GM21423 (cell line): ENCODE results near the gene ROBO2.
"Not testable (repeated sequence)": the region's sequence is repeated elsewhere in the genome, so short reads cannot be mapped to it uniquely, and the experiment has no call there.

ENCODE experiments used
- ATAC-seq: cut with Tn5 transposase; IDR thresholded peaks from one replicate; pipeline ENCODE4 v1.9.1; 2021; ENCODE audit warnings: mild to moderate bottlenecking, moderate library complexity; ENCODE audit not compliant: unreplicated experiment

Gene ROBO2

DNA sequence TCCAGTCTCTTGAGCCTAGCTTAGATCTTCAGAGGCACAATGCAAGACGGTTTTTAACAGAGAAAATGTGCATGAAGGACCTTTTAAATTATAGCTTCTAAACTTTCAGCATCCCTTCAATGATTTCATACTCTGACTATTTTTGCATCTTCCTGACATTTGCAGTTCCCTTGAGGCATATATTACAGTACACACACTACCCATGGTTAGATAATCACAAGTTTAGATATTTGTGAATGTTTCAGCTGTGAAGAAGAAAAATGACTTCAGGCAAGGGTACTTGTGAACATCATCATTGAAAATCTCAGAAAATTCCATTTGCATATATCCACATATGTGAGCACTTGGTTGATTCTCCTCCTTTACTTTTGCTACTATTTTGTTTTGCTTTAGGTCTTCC is 341.5 kb downstream of the ROBO2 start:
- no peak for ATAC-seq

DNA sequence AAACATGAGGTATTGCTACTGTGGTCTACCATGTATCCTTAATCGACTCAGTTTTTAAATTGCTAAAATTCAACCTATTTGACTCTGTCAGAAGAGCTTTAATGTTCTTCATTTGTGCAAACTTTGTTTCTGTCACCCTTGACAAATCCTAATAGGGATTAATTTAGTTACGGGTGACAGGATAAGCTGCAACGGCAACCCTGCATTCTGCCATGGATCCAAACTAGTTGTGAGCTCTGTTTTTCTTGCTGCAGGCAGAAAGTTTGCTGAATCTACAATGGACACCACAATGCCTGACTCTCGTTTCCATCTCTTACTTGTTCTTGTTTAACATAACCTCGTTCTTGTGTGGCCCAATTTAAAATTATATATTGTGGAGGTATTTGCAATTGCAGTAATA is 352.3 kb downstream of the ROBO2 start:
- no peak for ATAC-seq

DNA sequence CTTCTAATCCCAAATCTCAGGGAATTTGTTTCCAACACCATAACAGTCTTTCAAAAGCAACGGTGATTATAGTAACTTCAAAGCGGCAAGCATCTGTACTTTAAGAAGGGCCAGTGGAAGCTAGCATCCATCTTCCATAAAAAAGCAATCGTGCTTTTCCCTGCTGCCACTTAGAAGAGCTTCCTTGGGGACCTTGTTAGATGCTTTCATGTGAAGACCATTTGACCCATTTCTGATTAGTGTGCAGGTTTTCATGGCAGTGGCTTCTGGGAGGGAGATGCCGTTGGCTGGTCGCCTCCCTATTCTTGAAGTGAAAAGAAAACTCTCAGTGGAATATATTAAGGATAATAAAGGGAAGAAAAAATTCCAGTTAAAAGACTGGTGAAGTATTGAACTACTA is 354.1 kb downstream of the ROBO2 start:
- no peak for ATAC-seq

DNA sequence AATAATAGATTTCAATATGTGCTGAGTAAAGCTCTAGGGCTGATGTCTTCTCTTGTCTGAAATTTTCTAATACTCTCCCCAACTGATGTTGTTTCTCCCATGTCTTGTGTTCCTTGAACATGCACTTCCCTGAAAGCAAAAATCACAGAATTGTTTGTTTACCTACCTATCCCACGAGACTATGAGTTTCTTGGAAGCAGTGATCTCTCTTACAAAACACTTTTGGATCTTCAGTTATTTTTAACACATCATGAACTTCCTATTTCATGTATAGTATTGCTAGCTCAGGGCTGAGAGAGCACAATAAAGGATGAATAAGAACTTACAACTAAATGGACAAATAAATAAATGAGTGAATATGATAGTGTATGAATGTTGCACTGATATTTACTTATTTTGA is 365.0 kb downstream of the ROBO2 start:
- no peak for ATAC-seq

DNA sequence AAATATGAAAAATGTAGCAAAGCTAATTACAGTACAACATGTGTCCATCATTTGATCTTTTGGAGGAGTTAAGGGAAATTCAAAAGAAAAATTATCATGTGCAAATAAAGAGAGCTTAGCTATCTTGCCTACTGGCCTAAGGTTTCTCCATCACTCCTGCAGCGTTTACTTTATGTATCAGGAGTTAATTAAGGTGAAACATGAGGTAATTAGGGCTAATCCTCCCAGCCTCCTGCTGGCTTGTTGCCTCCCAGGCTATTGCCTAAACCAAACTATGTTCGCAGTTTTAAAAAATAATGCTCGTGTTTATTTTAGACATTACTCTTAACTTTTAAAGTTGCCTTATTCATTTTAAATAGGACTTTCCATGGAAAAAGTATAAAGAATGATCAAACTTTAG is 367.5 kb downstream of the ROBO2 start:
- ATAC-seq = no peak

DNA sequence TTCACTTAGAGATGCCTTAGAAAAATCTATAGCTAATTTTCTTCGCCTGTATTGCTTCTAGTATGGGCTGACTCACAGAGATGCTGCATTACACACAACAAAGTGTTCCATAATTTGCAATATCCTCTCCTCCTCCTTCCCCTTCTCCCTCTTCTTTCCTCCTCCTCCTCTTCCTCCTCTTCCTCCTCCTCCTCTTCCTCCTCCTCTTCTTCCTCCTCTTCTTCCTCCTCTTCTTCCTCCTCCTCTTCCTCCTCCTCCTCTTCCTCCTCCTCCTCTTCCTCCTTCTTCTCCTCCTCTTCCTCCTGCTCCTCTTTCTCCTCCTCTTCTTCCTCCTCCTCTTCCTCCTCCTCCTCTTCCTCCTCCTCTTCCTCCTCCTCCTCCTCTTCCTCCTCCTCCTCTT is 370.4 kb downstream of the ROBO2 start:
- not testable (repeated sequence) for ATAC-seq

DNA sequence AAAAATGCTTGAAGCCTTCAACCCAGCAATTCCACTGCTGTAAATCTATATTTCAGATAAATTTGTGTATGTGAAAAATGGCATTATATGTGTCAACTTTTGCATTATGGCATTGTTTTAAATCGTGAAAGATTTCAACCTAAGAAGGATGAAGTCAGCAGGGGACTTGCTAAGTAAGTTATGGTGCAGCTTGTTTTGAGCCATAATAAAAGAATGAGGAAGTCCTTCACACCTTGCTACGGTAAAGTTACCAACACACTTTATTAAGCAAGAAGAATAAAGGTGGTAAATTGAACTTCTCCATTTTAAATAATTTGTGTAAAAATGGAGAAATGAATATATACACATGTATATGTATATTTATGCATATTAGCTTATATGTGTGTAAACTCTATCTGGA is 371.4 kb downstream of the ROBO2 start:
- no peak for ATAC-seq

DNA sequence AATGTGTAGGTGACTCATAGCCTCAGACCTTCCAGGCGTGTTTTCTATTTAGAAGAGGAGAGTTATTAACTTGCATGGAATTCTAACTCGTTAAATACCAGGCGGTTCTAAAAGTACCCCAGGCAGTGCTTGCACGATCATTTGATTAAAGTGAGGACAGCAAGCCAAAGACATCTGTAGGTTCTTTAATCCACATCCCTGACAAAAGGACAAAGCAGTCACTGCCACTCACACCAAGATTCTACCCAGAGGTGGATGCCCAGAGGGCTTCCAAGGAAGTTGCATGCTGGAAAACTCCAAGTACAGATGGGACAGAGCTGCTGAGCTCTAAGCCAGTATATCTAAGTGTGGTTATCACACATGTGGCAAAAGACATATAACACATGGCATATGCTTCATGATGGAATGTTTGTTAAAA is 372.1 kb downstream of the ROBO2 start:
- no peak for ATAC-seq

DNA sequence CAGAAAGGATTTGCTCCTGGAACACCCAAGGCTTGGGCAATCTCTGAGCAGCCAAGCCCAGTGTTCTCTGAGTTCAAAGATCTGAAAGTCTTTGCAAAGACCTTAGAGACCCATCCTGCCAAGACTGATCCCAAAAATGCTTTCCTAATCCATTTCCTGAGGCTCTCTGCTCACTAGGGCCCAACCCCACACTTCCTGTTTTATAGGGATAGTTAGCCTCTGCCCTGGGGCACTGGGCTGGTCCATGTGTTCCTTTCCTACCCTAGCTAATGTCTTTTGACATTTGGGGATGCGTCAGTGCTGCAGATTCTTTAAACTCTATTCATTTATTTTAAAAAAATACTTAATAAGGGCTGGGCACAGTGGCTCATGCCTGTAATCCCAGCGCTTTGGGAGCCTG is 372.7 kb downstream of the ROBO2 start:
- ATAC-seq = no peak

DNA sequence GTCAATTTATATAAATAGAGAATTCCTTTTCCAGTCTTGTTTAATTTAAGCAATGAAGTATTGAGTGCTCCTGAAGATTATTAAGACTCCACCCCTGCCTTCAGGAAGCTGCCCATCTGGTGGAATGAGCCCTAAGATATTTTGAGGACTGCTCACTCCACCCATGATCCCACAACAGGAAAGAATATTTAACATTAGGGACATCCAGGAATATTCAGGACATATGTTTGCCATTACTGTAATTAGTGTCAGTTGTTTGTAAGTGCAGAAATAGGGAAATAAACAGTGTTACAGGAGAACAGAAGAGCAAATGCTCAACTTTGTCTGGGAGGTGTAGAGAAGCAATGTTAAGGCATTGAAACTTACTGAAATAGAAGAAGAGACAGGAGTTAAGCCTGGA is 375.0 kb downstream of the ROBO2 start:
- ATAC-seq = no peak

DNA sequence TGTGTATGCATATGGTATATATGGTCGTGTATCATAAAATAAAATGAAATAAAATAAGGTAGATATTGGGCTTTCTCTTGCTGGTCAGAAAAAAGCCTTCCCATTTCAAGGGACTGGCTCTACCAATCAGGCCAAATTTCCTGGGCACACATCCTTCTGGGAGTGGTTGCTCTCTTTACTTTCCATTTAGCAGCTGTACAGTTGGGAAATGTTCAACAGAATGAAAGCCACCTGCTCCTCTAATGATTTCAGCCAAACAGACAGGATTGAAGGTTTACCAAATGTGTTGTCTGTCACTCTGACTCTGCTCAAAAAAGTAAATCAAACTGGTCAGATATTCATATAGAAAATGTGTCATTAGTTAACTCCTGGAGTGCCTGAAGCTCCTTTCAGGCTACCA is 380.4 kb downstream of the ROBO2 start:
- no peak for ATAC-seq

DNA sequence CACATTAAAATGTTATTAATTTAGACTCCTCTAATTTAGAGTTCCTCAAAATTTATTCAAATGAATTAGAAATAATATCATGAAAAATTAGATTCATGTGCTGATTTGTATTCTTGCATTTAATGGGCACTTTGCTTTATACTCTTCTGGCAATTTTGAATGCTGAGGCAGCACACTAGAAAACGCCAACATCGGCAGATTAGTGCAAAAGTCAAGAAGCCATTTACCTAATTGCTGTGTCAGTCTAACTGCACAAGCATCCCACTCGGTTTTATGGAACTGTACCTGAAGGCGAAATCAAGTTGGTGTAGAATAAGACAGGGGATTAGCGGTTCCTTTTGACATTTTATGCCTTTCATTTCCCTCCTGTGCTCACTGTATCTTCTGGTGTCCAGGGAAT is 382.0 kb downstream of the ROBO2 start:
- no peak for ATAC-seq

DNA sequence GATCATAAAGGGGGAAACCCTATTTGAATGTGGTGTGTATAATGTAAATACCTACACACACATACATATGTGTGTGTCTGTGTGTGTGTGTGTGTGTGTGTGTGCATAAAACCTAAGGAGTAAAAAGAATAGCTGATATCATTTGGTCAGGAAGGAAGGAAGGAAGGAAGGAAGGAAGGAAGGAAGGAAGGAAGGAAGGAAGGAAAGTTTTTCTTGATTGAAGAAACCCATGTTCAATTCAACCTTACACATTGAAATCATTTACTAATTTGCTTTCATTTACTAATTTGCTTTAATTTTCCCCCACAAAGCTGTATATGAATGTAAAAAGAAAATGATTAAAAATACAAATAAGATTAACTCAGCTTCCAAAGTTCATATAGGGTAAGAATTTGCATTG is 386.6 kb downstream of the ROBO2 start:
- no peak for ATAC-seq

DNA sequence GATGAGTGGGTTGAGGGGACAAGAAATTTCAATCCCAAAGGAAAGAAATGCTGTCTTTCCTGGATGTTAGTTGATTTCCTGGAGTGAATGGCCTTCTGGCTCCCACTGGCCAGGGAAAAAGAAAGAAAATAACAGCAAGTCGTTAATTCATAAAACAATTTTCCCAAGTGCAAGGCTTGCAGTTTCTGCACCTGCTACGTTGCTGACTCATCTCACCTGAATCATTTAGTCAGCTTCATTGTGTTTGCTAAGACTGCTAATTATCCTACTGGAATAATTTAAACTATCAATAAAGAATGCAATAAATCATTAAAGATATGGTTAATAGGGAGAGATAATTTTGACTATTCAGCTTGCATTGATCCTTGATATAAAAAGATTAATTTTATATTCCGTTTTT is 387.6 kb downstream of the ROBO2 start:
- no peak for ATAC-seq

DNA sequence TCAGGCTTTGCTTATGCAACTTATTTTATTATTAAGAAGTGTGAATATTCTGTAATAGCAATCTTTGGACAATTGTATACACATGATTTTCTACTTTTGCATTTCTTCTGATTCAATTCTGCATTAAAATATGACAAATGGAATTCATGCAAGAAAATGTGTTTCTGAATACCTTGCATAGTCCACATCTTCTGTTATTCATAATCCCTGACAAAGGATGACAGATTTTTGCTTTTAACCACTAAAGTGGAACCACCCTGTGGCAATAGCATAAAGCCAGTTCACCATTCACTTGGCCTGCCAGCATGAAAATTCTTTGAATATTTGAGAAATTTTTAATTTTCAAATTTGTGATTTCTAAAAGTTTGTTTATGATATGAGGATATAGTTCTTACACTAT is 397.0 kb downstream of the ROBO2 start:
- ATAC-seq = no peak

DNA sequence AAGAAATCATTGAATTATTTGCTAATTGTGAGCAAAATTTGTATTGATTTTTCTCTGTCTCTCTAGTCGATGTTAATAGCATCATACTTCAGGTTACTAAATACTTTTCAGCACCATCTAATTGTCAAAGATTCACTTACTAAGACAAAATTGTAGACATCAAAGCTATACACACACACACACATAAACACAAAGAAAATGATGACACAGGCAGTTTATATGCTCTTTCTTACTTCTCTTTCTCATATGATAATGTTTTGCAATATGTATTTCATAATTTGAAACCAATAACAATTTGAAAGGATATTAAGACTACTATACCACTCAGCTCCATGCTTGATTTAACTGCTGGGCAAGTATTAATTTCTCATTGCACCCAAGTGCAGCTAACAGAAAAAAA is 406.2 kb downstream of the ROBO2 start:
- no peak for ATAC-seq

DNA sequence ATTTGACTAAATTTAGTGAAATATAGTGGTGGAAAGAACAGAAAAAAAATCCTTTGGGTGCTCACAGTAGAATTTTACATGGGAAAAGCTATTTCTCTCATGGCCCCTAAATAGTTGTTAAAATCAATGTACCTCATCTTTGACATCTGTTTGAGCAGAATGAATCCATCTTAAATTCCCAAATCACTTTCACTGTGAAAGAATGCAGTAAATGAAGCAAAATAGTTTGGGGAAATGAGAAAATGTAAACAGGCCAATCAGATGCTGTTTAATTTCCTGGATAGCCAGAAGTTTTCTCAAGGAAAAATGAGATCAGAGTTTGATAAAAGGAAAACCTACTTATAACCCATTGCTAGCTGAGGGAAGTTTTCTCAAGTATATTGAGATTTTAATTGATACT is 406.9 kb downstream of the ROBO2 start:
- ATAC-seq = no peak

DNA sequence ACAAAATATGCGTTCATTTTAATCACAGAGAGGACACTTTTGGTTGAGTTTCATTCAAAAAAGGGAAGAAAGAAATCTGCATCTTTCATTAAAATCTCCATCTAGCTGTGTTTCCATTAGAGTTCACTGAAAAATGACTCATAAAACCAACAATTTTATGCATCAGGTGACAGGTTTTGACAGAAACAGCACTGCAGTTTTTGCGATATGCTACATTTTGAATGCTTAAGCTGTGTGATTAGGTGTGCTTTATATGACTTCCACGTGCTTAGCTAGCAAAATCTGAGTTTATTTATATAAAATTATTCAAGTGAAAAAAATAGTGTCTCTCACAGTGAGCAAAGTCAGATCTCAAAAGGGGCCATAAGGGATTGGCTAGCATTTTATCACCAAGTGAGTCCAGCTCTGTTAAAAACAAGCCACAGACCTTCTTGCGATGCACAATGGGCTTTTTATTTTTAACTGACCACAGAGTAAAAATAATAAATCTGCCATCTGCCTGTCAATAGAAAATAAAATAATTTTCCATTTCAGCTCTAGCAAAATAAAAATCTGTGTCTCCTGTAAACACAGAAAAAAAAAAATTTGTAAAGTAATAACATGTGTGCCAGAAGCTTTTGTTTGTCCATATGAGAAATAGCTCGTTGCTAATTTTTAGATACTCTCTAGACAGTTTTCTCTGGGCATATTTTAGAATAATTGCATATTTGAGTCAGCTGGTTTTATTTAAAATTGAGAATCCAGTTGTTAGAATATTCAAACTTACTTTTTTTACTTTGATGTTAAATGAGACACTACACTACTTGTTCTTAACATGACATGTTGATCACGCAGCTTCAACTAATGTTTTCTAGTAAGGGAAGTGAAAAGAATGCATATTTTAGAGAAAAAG is 409.8 kb downstream of the ROBO2 start:
- no peak for ATAC-seq

DNA sequence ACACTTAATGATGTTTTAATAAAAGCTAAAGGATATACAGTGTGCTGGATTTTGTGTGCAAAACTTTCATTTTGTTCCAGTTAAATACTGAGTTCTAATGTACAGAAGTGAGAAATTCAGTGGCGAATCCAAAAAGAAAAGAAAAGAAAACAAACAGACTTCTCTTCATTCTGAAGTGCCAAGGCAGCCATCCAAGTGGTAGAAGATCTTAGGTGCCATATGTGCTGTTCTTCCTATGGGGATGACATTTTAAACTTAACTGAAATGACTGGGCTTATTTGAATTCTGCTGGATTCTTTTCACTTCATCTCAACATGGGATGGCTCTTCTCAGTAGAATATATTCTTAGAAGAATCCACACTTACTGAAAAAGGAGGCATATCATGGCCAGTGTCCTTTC is 416.5 kb downstream of the ROBO2 start:
- ATAC-seq = no peak

DNA sequence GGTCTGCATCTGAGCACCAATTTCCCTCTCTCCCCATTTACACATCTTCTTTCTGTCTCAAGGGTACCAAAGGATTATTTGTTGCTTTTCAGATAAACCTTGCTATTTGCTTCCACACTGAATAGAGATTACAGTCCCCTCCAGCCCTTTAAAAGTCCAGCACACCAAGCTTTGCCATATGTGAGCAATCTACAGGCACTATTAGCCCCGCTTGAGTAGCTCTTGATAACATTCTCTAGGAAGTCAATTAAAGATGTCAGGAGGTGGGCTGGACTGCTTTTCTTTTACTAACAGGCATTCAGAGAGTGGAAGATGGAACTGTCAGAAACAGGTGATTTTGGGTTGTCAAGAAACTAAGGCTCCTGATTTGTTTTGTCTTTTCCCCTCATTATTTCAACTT is 417.0 kb downstream of the ROBO2 start:
- ATAC-seq = no peak

DNA sequence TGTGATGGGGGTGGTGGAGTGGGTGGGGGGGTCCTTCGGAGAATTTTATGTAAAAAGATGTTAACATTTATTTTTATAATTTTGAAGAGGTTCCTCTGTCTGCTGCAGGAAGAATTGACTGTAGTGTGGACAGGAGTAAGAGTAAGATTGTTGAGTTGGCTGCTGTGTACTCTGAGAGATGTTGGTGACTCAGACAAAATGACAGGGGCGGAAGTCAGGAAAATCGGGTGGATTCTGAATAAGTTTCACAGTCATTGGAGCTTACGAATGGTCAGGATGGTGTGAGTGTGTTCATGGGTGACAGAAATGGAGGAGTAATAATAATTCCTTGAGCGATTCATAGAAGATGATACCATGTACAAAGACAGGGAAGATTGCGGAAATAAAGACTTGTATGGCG is 420.0 kb downstream of the ROBO2 start:
- no peak for ATAC-seq

DNA sequence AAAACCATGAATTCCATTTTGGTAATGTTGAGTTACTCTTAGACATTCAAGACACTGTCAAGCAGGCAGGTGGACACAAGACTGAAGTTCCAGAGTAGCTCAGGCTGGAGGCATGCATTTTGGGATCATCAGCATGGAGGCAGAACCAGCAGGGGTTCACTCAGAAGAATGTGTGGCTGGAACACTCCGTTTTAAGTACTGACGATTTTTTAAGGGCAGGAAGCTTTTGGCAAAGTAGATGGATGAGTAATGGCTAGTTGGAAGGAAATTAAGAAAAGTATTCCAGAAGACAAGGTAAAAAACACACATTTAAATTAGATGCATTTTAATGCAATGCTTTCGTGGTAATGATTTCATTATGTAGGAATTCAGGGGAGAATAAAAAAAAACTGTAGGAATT is 420.4 kb downstream of the ROBO2 start:
- no peak for ATAC-seq

DNA sequence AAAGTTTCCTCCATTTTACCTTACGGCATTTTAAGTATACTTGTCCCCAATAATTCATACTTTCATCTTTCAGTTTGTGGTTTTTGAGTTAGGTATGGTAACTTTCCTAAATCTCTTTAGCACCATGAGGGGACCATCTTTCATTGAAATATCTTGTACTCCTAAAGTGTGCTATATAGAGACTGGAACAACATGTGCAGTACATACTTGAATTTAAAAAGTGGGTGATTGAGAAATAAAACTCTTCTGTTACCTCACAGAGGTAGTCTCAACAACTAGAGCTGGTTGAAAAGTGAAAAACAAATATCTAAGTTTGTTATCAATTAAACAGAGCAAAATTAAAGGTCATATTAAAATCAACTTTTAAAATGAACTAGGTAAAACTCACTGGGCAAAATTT is 423.1 kb downstream of the ROBO2 start:
- ATAC-seq = no peak
